H9 (cell line): ENCODE measurements around the gene PDE4B. TPM values are rescaled to one million over a fixed set of nuclear protein-coding genes. Genes with fewer than 3 reads are reported as not detected.

Experiments used
- DNase-seq: peaks from one replicate; pipeline ENCODE4 v3.0.0-alpha.2; 2017
- H2AFZ ChIP-seq: one replicate; pipeline ENCODE4 v1.6.1; 2013; ENCODE audit warnings: mild to moderate bottlenecking, low read length, control low read depth, moderate library complexity
- H2AK5ac ChIP-seq: 2 replicates; pipeline ENCODE4 v1.6.1; 2013; ENCODE audit warnings: low read length, control low read depth, mixed read lengths; ENCODE audit not compliant: insufficient read length
- H2BK120ac ChIP-seq: one replicate; pipeline ENCODE4 v1.6.1; 2013; ENCODE audit warnings: low read depth, mild to moderate bottlenecking, low read length, control low read depth, inconsistent platforms; ENCODE audit not compliant: poor library complexity, severe bottlenecking
- H2BK12ac ChIP-seq: 2 replicates; pipeline ENCODE4 v1.6.1; 2013; ENCODE audit warnings: low read length, control low read depth, mixed read lengths, low read depth; ENCODE audit not compliant: insufficient read length
- H2BK15ac ChIP-seq: 2 replicates; pipeline ENCODE4 v1.6.1; 2013; ENCODE audit warnings: low read depth, low read length, control low read depth
- H2BK20ac ChIP-seq: one replicate; pipeline ENCODE4 v1.6.1; 2013; ENCODE audit warnings: low read depth, mild to moderate bottlenecking, low read length, control low read depth, inconsistent platforms; ENCODE audit not compliant: poor library complexity, severe bottlenecking
- H2BK5ac ChIP-seq: 2 replicates; pipeline ENCODE4 v1.6.1; 2013; ENCODE audit warnings: low read length, control low read depth, mixed read lengths; ENCODE audit not compliant: insufficient read length
- H3K14ac ChIP-seq: 2 replicates; pipeline ENCODE4 v1.6.1; 2013; ENCODE audit warnings: low read length, control low read depth; ENCODE audit not compliant: insufficient read depth
- H3K18ac ChIP-seq: 2 replicates; pipeline ENCODE4 v1.6.1; 2013; ENCODE audit warnings: low read depth, mild to moderate bottlenecking, mixed read lengths, low read length, control low read depth; ENCODE audit not compliant: insufficient read length
- H3K23ac ChIP-seq: 2 replicates; pipeline ENCODE4 v1.6.1; 2013; ENCODE audit warnings: low read length, control low read depth, mixed read lengths, low read depth; ENCODE audit not compliant: insufficient read length
- H3K23me2 ChIP-seq: 2 replicates; pipeline ENCODE4 v1.6.1; 2013; ENCODE audit warnings: low read depth, mild to moderate bottlenecking, mixed read lengths, low read length, control low read depth; ENCODE audit not compliant: insufficient read length, poor library complexity, severe bottlenecking
- H3K27ac ChIP-seq: 2 replicates; pipeline ENCODE4 v1.5.1; 2013; ENCODE audit warnings: low read length, control low read depth, mixed read lengths, low read depth; ENCODE audit not compliant: insufficient read length
- H3K27me3 ChIP-seq: 2 replicates; pipeline ENCODE4 v1.6.1; 2013; ENCODE audit warnings: low read length, control low read depth, inconsistent platforms; ENCODE audit not compliant: insufficient read depth
- H3K4ac ChIP-seq: 2 replicates; pipeline ENCODE4 v1.6.1; 2013; ENCODE audit warnings: low read depth, mild to moderate bottlenecking, control low read depth, inconsistent platforms, low read length, moderate library complexity
- H3K4me1 ChIP-seq: 2 replicates; pipeline ENCODE4 v1.6.1; 2013; ENCODE audit warnings: low read length, control low read depth, inconsistent platforms; ENCODE audit not compliant: insufficient read depth
- H3K4me2 ChIP-seq: 2 replicates; pipeline ENCODE4 v1.6.1; 2013; ENCODE audit warnings: low read length, control low read depth, mixed read lengths; ENCODE audit not compliant: insufficient read length, insufficient read depth
- H3K56ac ChIP-seq: 2 replicates; pipeline ENCODE4 v1.6.1; 2013; ENCODE audit warnings: low read depth, mild to moderate bottlenecking, mixed read lengths, low read length, control low read depth; ENCODE audit not compliant: insufficient read length
- H3K79me1 ChIP-seq: 2 replicates; pipeline ENCODE4 v1.6.1; 2013; ENCODE audit warnings: low read depth, mild to moderate bottlenecking, moderate library complexity, low read length, control low read depth, inconsistent platforms; ENCODE audit not compliant: insufficient read depth, poor library complexity, severe bottlenecking
- H3K79me2 ChIP-seq: 2 replicates; pipeline ENCODE4 v1.6.1; 2013; ENCODE audit warnings: low read length, control low read depth, inconsistent platforms; ENCODE audit not compliant: insufficient read depth
- H3K9ac ChIP-seq: 2 replicates; pipeline ENCODE4 v1.6.1; 2013; ENCODE audit warnings: low read length, control low read depth, mixed read lengths; ENCODE audit not compliant: insufficient read length; ENCODE audit errors: extremely low read depth
- H3K9me3 ChIP-seq: one replicate; pipeline ENCODE4 v1.6.1; 2013; ENCODE audit warnings: low read depth, low read length, inconsistent platforms; ENCODE audit not compliant: control insufficient read depth
- H3T11ph ChIP-seq: one replicate; pipeline ENCODE4 v1.6.1; 2013; ENCODE audit warnings: mild to moderate bottlenecking, low read length, control low read depth, inconsistent platforms
- H4K20me1 ChIP-seq: one replicate; pipeline ENCODE4 v1.6.1; 2013; ENCODE audit not compliant: control insufficient read depth, insufficient read length, insufficient read depth
- H4K5ac ChIP-seq: 2 replicates; pipeline ENCODE4 v1.6.1; 2013; ENCODE audit warnings: low read depth, mild to moderate bottlenecking, mixed read lengths, low read length, control low read depth; ENCODE audit not compliant: insufficient read length
- H4K8ac ChIP-seq: replicated peaks from 2 replicates; pipeline ENCODE4 v1.6.1; 2013; ENCODE audit warnings: low read length, control low read depth, mixed read lengths, low read depth; ENCODE audit not compliant: insufficient read length
- H4K91ac ChIP-seq: 2 replicates; pipeline ENCODE4 v1.6.1; 2013; ENCODE audit warnings: low read depth, mild to moderate bottlenecking, moderate library complexity, mixed read lengths, low read length, control low read depth; ENCODE audit not compliant: insufficient read length
- H3K27ac Mint-ChIP-seq, 3 experiments: 2 replicates in 2 of 3; 3 replicates in 1 of 3; pipeline ENCODE4 v1.8.0; 2020 to 2021; ENCODE audit warnings: mixed read lengths in 3 of 3, mild to moderate bottlenecking in 1 of 3, moderate library complexity in 1 of 3
- H3K27me3 Mint-ChIP-seq: 2 replicates; pipeline ENCODE4 v1.8.0; 2021; ENCODE audit warnings: low read depth, mild to moderate bottlenecking, moderate library complexity, mixed read lengths
- H3K36me3 Mint-ChIP-seq, 3 experiments: 2 replicates in 2 of 3; 3 replicates in 1 of 3; pipeline ENCODE4 v1.8.0; 2020 to 2021; ENCODE audit warnings: low read depth in 3 of 3, mixed read lengths in 3 of 3; ENCODE audit not compliant: insufficient read depth in 1 of 3
- H3K4me1 Mint-ChIP-seq, 2 experiments: 2 replicates each; pipeline ENCODE4 v1.8.0; 2020; ENCODE audit warnings: mixed read lengths in 2 of 2
- H3K4me3 Mint-ChIP-seq, 2 experiments: 2 replicates in 1 of 2; 3 replicates in 1 of 2; pipeline ENCODE4 v1.8.0; 2020 to 2021; ENCODE audit warnings: mild to moderate bottlenecking in 2 of 2, mixed read lengths in 2 of 2, moderate library complexity in 1 of 2
- H3K9me3 Mint-ChIP-seq, 2 experiments: 2 replicates in 1 of 2; 3 replicates in 1 of 2; pipeline ENCODE4 v1.8.0; 2020; ENCODE audit warnings: mild to moderate bottlenecking in 2 of 2, mixed read lengths in 2 of 2, moderate library complexity in 1 of 2
- WGBS: extraction: QIAGEN DNeasy Blood & Tissue Kit; methylation state at CpG from one replicate; pipeline ENCODE4 v1.1.7; 2013; ENCODE audit warnings: missing lambda C conversion rate, low lambda C conversion rate, mixed read lengths; ENCODE audit not compliant: insufficient read length; ENCODE audit errors: extremely low coverage; 5-methylcytosine and 5-hydroxymethylcytosine counted together
- total RNA-seq: library from RNA; stranded (reverse); gene quantifications from 2 replicates; pipeline ENCODE4 v1.2.1, GENCODE V29; 2021
- TF ChIP-seq, protein P1 (sequence below): fragments of 200-600 bp; sonication (generic); conservative IDR thresholded peaks from 3 replicates; pipeline ENCODE4 v1.8.0; 2021; ENCODE audit warnings: antibody characterized with exemption, mild to moderate bottlenecking

PDE4B gene
- total RNA-seq, 1 experiment from 2014 or later: 19.8 TPM

DNA sequence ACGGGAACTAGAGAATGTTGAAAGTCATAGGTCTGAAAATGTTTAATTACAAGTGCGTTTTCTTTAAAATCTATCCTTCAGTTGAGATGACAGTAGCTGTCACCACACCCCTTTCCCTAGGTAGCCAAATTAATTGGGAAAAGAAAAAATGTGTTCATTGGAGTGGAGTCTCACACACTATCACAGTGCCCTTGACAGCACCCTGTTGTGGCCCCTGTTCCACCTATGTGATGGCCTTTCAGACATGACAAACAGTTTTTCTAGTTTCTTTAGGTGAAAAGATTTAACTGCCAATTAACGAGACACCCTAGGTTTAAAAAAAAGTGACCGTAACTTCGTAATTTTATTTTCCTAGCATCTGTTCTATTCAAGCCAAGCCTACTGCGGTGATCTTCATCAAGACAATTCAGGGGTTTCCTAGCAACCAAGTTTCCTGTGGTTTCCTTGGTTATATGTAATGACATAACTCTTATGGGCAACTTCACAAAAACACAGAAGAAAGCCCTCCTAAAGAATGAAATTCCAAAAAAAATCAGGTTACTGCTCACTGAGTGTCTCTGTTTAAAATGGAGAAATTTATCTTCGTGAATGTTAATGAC is 298.3 kb downstream of the PDE4B start:
- Histone ChIP-seq H3K4me1 (no peaks in the 10 kb centered on the region), H3K79me1 (no peaks in the 10 kb centered on the region), H2BK15ac (no peak overlapping the region), H2AFZ (no peak overlapping the region), H2BK12ac (no peak overlapping the region), H3K9ac (no peak overlapping the region), H3K27ac (no peak overlapping the region), H2BK20ac (no peak overlapping the region), H3T11ph (no peak overlapping the region), H3K9me3 (no peaks in the 10 kb centered on the region), H2AK5ac (no peak overlapping the region), H3K18ac (no peak overlapping the region), H3K4ac (no peak overlapping the region), H2BK5ac (no peak overlapping the region), H4K91ac (no peak overlapping the region), H3K79me2 (no peaks in the 10 kb centered on the region), H3K14ac (no peak overlapping the region), H4K20me1 (no peaks in the 10 kb centered on the region), H3K23ac (no peak overlapping the region), H4K8ac (no peak overlapping the region), H3K4me2 (no peak overlapping the region), H3K27me3 (no peaks in the 10 kb centered on the region), H2BK120ac (no peak overlapping the region), H3K56ac (no peak overlapping the region), H4K5ac (no peak overlapping the region), H3K23me2 (no peaks in the 10 kb centered on the region)
- no CpG with 5 or more reads among the region's 7 CpGs for WGBS
- Mint-ChIP-seq H3K27me3 (no peaks in the 10 kb centered on the region; the same call in none of the 2 replicates), H3K36me3 (no peaks in the 10 kb centered on the region), H3K4me3 (no peak overlapping the region), H3K4me1 (peaks cover 4 to 5% of the 10 kb centered on the region in 2 experiments; a peak in 2 of 4 replicates), H3K27ac (no peak overlapping the region), H3K9me3 (no peaks in the 10 kb centered on the region; a peak in 1 of 5 replicates)
- no peak for DNase-seq
- TF ChIP-seq, protein P1, sequence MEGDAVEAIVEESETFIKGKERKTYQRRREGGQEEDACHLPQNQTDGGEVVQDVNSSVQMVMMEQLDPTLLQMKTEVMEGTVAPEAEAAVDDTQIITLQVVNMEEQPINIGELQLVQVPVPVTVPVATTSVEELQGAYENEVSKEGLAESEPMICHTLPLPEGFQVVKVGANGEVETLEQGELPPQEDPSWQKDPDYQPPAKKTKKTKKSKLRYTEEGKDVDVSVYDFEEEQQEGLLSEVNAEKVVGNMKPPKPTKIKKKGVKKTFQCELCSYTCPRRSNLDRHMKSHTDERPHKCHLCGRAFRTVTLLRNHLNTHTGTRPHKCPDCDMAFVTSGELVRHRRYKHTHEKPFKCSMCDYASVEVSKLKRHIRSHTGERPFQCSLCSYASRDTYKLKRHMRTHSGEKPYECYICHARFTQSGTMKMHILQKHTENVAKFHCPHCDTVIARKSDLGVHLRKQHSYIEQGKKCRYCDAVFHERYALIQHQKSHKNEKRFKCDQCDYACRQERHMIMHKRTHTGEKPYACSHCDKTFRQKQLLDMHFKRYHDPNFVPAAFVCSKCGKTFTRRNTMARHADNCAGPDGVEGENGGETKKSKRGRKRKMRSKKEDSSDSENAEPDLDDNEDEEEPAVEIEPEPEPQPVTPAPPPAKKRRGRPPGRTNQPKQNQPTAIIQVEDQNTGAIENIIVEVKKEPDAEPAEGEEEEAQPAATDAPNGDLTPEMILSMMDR: no peak
